ACC112 (cell line): Measurements from ENCODE around the gene FAM184B.
"Not testable (repeated sequence)": the region's sequence is repeated elsewhere in the genome, so short reads cannot be mapped to it uniquely, and the experiment has no call there.

Source experiments
- H2AFZ ChIP-seq: fragments of 200-600 bp; sonication (generic); one replicate; pipeline ENCODE4 v1.6.0; 2017; ENCODE audit warnings: antibody characterized with exemption, low read length; ENCODE audit not compliant: unreplicated experiment
- H3K27ac ChIP-seq: fragments of 200-600 bp; sonication (generic); 2 replicates; pipeline ENCODE4 v1.5.1; 2014; ENCODE audit warnings: low read depth, mild to moderate bottlenecking, antibody characterized with exemption, low read length, moderate library complexity
- H3K27me3 ChIP-seq: fragments of 200-600 bp; sonication (generic); 2 replicates; pipeline ENCODE4 v1.6.1; 2014; ENCODE audit warnings: mild to moderate bottlenecking, antibody characterized with exemption, low read length, moderate library complexity, mixed read lengths; ENCODE audit not compliant: insufficient read depth
- H3K36me3 ChIP-seq: fragments of 200-600 bp; sonication (generic); 2 replicates; pipeline ENCODE4 v1.6.1; 2016; ENCODE audit warnings: mild to moderate bottlenecking, antibody characterized with exemption, low read length, moderate library complexity, mixed read lengths; ENCODE audit not compliant: insufficient read depth
- H3K4me1 ChIP-seq: fragments of 200-600 bp; sonication (generic); one replicate; pipeline ENCODE4 v1.6.1; 2016; ENCODE audit warnings: low read length, mixed read lengths; ENCODE audit not compliant: insufficient read depth, unreplicated experiment, control insufficient read depth
- H3K4me3 ChIP-seq: fragments of 200-600 bp; sonication (generic); 2 replicates; pipeline ENCODE4 v1.5.1; 2014; ENCODE audit warnings: mild to moderate bottlenecking, low read depth, low read length
- H3K79me2 ChIP-seq: fragments of 200-600 bp; sonication (generic); one replicate; pipeline ENCODE4 v1.6.0; 2016; ENCODE audit warnings: low read length; ENCODE audit not compliant: control insufficient read depth, unreplicated experiment, insufficient read depth

The FAM184B gene

GRCh38 chr4:17684648-17685047 is 96.8 kb downstream of the FAM184B start:
- not testable (repeated sequence) for H3K27ac ChIP-seq, H3K4me3 ChIP-seq, H3K79me2 ChIP-seq, H2AFZ ChIP-seq, H3K36me3 ChIP-seq, H3K27me3 ChIP-seq, H3K4me1 ChIP-seq

- Histone ChIP-seq H3K79me2 (no peaks in the 10 kb centered on the region), H3K27ac (no peak overlapping the region), H3K27me3 (no peaks in the 10 kb centered on the region), H3K4me3 (no peak overlapping the region), H2AFZ (no peak overlapping the region), H3K36me3 (no peaks in the 10 kb centered on the region), H3K4me1 (no peaks in the 10 kb centered on the region)
Measured at GRCh38 chr4:17682222-17682566, 99.2 kb downstream of the FAM184B start.

GRCh38 chr4:17681281-17682221 is 99.9 kb downstream of the FAM184B start:
- Histone ChIP-seq H2AFZ (no peak overlapping the region), H3K27me3 (peaks cover 3% of the 10 kb centered on the region; the same call in 1 of the 2 replicates), H3K4me1 (no peaks in the 10 kb centered on the region), H3K36me3 (no peaks in the 10 kb centered on the region), H3K4me3 (no peak overlapping the region), H3K27ac (no peak overlapping the region), H3K79me2 (no peaks in the 10 kb centered on the region)

GRCh38 chr4:17680559-17681280 is 100.7 kb downstream of the FAM184B start:
- Histone ChIP-seq H3K27me3 (peaks cover 5% of the 10 kb centered on the region; the same call in 1 of the 2 replicates), H3K79me2 (no peaks in the 10 kb centered on the region), H3K4me1 (no peaks in the 10 kb centered on the region), H3K36me3 (no peaks in the 10 kb centered on the region), H2AFZ (no peak overlapping the region), H3K4me3 (no peak overlapping the region), H3K27ac (no peak overlapping the region)

- H3K27ac ChIP-seq = no peak overlapping the region
- peaks cover 52% of the 10 kb centered on the region for H3K27me3 ChIP-seq
- H2AFZ ChIP-seq = no peak overlapping the region
- H3K79me2 ChIP-seq = no peaks in the 10 kb centered on the region
- H3K4me1 ChIP-seq = no peaks in the 10 kb centered on the region
- no peaks in the 10 kb centered on the region for H3K36me3 ChIP-seq
- no peak overlapping the region for H3K4me3 ChIP-seq
Measured at GRCh38 chr4:17670423-17670822, 111.0 kb downstream of the FAM184B start.

- no peaks in the 10 kb centered on the region for H3K79me2 ChIP-seq
- no peak overlapping the region for H2AFZ ChIP-seq
- no peaks in the 10 kb centered on the region for H3K36me3 ChIP-seq
- peaks cover 34% of the 10 kb centered on the region for H3K27me3 ChIP-seq
- no peak overlapping the region for H3K4me3 ChIP-seq
- no peaks in the 10 kb centered on the region for H3K4me1 ChIP-seq
- H3K27ac ChIP-seq = no peak overlapping the region
Measured at GRCh38 chr4:17667653-17668201, 113.7 kb downstream of the FAM184B start.

GRCh38 chr4:17667253-17667652 is 114.2 kb downstream of the FAM184B start:
- H3K36me3 ChIP-seq = no peaks in the 10 kb centered on the region
- H2AFZ ChIP-seq = no peak overlapping the region
- H3K27ac ChIP-seq = no peak overlapping the region
- H3K4me3 ChIP-seq = no peak overlapping the region
- peaks cover 30% of the 10 kb centered on the region for H3K27me3 ChIP-seq
- H3K4me1 ChIP-seq = no peaks in the 10 kb centered on the region
- H3K79me2 ChIP-seq = no peaks in the 10 kb centered on the region

- H3K36me3 ChIP-seq = no peaks in the 10 kb centered on the region
- no peak overlapping the region for H3K4me3 ChIP-seq
- H3K4me1 ChIP-seq = no peaks in the 10 kb centered on the region
- H2AFZ ChIP-seq = no peak overlapping the region
- no peak overlapping the region for H3K27ac ChIP-seq
- H3K79me2 ChIP-seq = no peaks in the 10 kb centered on the region
- H3K27me3 ChIP-seq = peaks cover 16% of the 10 kb centered on the region
Measured at GRCh38 chr4:17665852-17666251, 115.6 kb downstream of the FAM184B start.

GRCh38 chr4:17665346-17665745 is 116.1 kb downstream of the FAM184B start:
- Histone ChIP-seq H2AFZ (no peak overlapping the region), H3K79me2 (no peaks in the 10 kb centered on the region), H3K4me1 (no peaks in the 10 kb centered on the region), H3K27me3 (peaks cover 11% of the 10 kb centered on the region), H3K27ac (no peak overlapping the region), H3K4me3 (no peak overlapping the region), H3K36me3 (no peaks in the 10 kb centered on the region)

GRCh38 chr4:17664755-17665154 is 116.7 kb downstream of the FAM184B start:
- Histone ChIP-seq H3K36me3 (no peaks in the 10 kb centered on the region), H3K4me3 (no peak overlapping the region), H3K27me3 (peaks cover 5% of the 10 kb centered on the region), H3K4me1 (no peaks in the 10 kb centered on the region), H3K27ac (no peak overlapping the region), H3K79me2 (no peaks in the 10 kb centered on the region), H2AFZ (no peak overlapping the region)
